ENCODE measurements around the gene PEX11B.

PEX11B gene

GRCh38 chr1:145918144-145918991, at the start of gene PEX11B:
Gene PEX11B, minus strand, starts transcription at chr1:145918717. Its CDS starts 29 bp downstream, at chr1:145918688.
- DNase-seq (ENCODE audit: low read depth, low spot score) = peak; percentile 40
- CTCF ChIA-PET = interaction anchor here (0.8 to 16.0 kb wide), 7 partner anchors 8 to 72 kb away, joined by 3 to 469 read pairs (median 5); partner anchors contain the start of genes ANKRD35, ITGA10 and NUDT17
- POLR2A ChIA-PET = interaction anchor here (0.6 to 2.0 kb wide), 6 partner anchors 7 to 59 kb away, joined by 3 to 7 read pairs (median 4); partner anchors contain the start of genes ANKRD34A, PIAS3, POLR3GL and RBM8A
- TF ChIP-seq CTCF (IDR thresholded peaks at IDR 0.05; ENCODE audit: insufficient read depth, low read length, missing control alignments) = no peak
- H3K4me3 ChIP-seq (ENCODE audit: low read depth, low read length) = peak within 1 kb of the TSS; percentile 95

- no peak for DNase-seq (ENCODE audit: low read depth, low spot score)
- POLR2A ChIA-PET = interaction anchor here (1.3 kb wide), 1 partner anchor 13 kb away, joined by 3 read pairs; no protein-coding TSS in a partner anchor
- no peak overlapping the region for H3K4me3 ChIP-seq (ENCODE audit: low read depth, low read length)
- no peak for TF ChIP-seq CTCF (IDR thresholded peaks at IDR 0.05; ENCODE audit: insufficient read depth, low read length, missing control alignments)
- CTCF ChIA-PET = interaction anchor here (1.0 to 8.5 kb wide), 7 partner anchors 11 to 47 kb away, joined by 3 to 130 read pairs (median 3); partner anchors contain the start of gene RBM8A
These were observed 48.8 kb upstream of the PEX11B start for GRCh38 chr1:145967288-145967687.

- no peak for TF ChIP-seq CTCF (IDR thresholded peaks at IDR 0.05; ENCODE audit: insufficient read depth, low read length, missing control alignments)
- H3K4me3 ChIP-seq (ENCODE audit: low read depth, low read length) = peak overlapping the region; percentile 93
- POLR2A ChIA-PET = interaction anchor here (0.7 to 1.9 kb wide), 5 partner anchors 11 to 73 kb away, joined by 3 to 15 read pairs (median 3); partner anchors contain the start of gene RBM8A
- no peak for DNase-seq (ENCODE audit: low read depth, low spot score)
- CTCF ChIA-PET = interaction anchor here (1.1 to 8.5 kb wide), 10 partner anchors 8 to 120 kb away, joined by 3 to 130 read pairs (median 6); partner anchors contain the start of genes ITGA10, NUDT17, RBM8A and TXNIP
These were observed 46.7 kb upstream of the PEX11B start for GRCh38 chr1:145965119-145965744.

DNA sequence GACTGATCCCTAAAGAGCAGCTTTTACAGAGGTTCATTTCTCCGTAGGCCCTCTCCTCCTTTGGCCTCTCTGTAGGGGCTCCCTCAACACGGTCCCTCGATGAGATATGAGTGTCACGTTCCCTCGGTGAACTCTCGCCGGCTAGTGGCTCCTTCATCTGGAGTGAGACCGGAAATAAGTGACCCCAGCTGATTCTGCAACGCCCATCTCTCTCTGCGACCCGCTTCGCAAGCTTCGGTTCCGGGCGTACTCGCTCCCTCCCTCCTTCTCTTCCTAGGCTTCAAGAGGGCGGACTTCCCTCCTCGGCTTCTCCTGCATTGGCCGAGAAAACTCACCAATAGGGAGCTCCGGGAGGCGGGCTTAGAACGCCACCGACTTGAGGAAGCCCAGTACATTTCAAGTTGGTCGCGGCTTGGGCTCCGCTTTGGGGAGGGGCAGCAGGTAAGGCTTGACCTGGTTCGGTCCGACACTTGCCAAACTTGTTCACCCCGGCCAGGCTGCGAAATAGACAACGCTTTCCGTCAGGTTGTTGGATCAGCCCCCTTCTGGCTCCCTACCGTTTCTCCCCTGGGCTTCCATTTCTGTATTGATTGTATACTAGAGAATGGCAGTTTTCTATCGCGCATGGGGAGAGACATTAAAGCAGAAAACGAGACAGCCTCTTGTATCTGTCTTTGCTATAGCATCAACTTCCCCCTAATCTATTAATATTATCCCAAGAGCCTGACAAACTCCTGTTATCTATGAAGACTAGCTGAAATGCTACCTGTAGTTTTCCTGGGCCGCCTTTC, 46.0 kb upstream of the PEX11B start, which contains the start of the genes ANKRD34A and POLR3GL:
TSS of gene ANKRD34A (minus strand) at position 248 of the 791 bp plus-strand sequence. CDS start 2,816 bp downstream, outside the sequence.
TSS of gene POLR3GL (plus strand) at position 363 of the 791 bp plus-strand sequence. CDS start 10,176 bp downstream, outside the sequence.
- no peak for TF ChIP-seq CTCF (IDR thresholded peaks at IDR 0.05; ENCODE audit: insufficient read depth, low read length, missing control alignments)
- H3K4me3 ChIP-seq (ENCODE audit: low read depth, low read length) = peak within 1 kb of the TSS; percentile 93
- POLR2A ChIA-PET = interaction anchor here (0.7 to 2.4 kb wide), 8 partner anchors 10 to 106 kb away, joined by 3 to 18 read pairs (median 4); partner anchors contain the start of genes ANKRD35, PIAS3 and RBM8A
- CTCF ChIA-PET = interaction anchor here (1.0 to 8.5 kb wide), 14 partner anchors 9 to 119 kb away, joined by 3 to 130 read pairs (median 5); partner anchors contain the start of genes ITGA10, NUDT17, RBM8A and TXNIP
- no peak for DNase-seq (ENCODE audit: low read depth, low spot score)

- no peak for DNase-seq (ENCODE audit: low read depth, low spot score)
- ChIA-PET CTCF (interaction anchor here (1.0 to 8.5 kb wide), 12 partner anchors 10 to 114 kb away, joined by 3 to 130 read pairs (median 6); partner anchors contain the start of genes ITGA10 and RBM8A), POLR2A (interaction anchor here (0.6 to 2.4 kb wide), 5 partner anchors 33 to 116 kb away, joined by 3 to 18 read pairs (median 6); partner anchors contain the start of genes ANKRD35, PIAS3 and TXNIP)
These were observed 44.9 kb upstream of the PEX11B start for GRCh38 chr1:145963265-145964019.

More at GRCh38 chr1:145963265-145964019, 44.9 kb upstream of the PEX11B start:
- peak overlapping the region; percentile 93 for H3K4me3 ChIP-seq (ENCODE audit: low read depth, low read length)
- TF ChIP-seq CTCF (IDR thresholded peaks at IDR 0.05; ENCODE audit: insufficient read depth, low read length, missing control alignments) = no peak
